Caki2 (cell line): ENCODE measurements around the gene NECAB3. TPM values are rescaled to one million over a fixed set of nuclear protein-coding genes. Genes with fewer than 3 reads are reported as not detected.

ENCODE experiments used
- DNase-seq: peaks from one replicate; pipeline ENCODE4 v3.0.0-alpha.2; 2015; ENCODE audit warnings: low read depth
- in situ Hi-C: cut with HindIII; loops from 2 replicates; pipeline ENCODE4 v1.10.0; 2016; ENCODE audit warnings: low sequenced_read_pairs, low pct_unique_long_range_greater_than_20kb, mixed read lengths
- total RNA-seq: library from RNA; depleted of rRNA; stranded (reverse); fragments of >200 nt; shearing (Covaris generic); gene quantifications from 2 replicates; pipeline ENCODE4 v1.2.3, GENCODE V29; 2014; ENCODE audit warnings: low replicate concordance

NECAB3 gene
- total RNA-seq, 1 experiment from 2014 or later, result 96.4 TPM

DNA sequence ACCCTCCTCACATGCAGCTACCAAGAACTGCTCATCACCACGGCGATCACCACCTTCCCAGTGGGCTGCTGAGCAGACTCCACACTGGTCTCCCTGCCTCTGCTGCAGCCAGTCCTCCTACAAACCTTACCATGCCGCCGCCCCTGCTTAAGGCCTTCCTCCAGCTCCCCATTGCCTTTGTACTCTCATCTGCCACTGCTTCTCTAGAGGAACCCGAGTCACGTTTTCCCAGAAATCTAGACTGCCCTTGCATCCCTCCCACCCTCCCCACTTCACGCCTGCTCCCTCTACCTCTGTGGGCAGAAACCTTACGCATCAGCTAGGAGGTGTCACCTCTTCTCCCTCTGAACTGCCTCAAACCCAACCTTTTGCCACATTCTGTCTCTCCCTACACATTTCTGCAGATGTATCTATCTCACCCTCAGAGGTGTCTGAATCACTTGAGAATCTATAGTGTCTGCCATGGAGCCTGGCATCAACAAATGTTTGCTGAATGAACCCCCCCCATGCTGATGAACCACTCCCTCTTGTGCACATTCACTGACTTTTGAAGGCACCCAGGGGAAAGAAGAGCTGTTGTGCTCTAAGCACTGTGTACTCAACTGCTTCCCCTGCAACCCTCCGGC, 7.6 kb upstream of the NECAB3 start:
- in situ Hi-C loops, result no loop called here
- DNase-seq, result no peak

DNA sequence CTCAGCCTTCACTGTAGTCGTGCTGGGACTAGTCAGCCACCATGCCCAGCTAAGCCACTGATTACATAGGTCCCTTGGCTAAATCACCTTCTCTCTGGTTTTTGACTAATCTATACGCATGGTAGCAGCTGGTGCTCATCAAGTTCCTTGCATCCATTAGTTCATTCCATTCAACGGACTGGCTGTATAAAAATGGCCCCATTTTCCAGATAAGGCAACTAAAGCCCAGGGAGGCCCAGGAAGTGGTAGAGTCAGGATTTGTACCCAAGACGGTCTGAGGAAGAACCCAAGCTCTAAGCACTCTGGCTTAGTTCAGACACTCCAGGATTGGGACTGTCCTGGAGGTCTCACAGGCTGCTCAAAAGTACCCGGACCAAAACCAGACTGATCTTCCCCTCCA, 7.1 kb upstream of the NECAB3 start:
- DNase-seq, result no peak
- in situ Hi-C loops, result no loop called here

DNA sequence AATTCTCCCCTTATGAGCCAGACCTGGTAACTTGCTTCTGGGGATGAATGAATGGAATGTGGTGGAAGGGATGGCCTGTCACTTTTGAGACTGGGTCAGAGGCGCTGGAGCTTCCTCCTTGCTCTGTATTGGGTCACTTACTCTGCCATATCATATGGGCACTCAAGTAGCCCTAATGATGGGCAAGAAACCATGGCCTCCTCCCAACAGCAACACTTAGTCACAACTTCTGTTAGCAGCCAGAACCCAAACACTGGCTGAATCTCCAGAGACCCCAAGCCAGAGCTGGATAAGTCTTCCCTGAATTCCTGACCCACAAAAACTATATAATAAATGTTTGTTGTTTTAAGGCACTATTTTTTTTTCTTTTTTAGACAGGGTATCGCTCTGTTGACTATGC, 6.5 kb upstream of the NECAB3 start:
- in situ Hi-C loops, result no loop called here

DNA sequence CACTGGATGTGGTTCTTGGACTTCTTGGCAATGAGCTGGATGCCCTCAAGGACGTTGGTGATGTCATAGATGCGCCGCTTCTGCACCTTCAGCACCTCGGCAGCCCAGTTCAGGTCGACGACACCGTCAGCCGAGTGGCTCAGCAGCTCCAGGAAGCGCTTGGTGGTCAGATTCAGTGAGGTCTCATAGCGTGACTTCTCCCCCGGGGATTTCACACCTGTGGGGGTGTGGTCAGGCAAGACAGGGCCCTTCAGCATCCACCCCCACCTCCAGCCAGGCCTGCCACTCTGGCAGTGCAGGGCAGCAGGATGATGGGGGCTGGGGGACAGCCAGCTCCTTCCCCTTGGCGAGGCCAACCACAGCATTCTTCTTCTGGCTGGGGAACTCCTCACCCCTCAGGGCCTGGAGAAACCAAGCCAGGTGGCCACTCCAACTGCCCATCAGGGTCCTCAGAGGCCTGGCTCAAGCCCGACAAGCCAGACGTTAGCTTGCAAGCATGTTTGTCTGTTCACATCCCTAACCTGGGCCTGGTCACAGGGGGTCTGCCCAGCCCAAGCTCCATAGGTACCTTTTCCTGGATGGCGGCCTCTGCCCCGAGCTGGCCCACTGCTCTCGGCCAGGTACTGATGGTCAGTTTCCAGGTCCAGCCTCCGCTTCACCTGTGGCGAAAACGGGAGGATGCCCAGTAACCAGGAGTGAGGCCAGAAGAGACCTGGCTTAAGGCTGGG, 5.7 kb upstream of the NECAB3 start:
- in situ Hi-C loops, result no loop called here
- DNase-seq, result no peak

More for the DNA sequence above, 6.5 kb upstream of the NECAB3 start:
- DNase-seq, result no peak

- in situ Hi-C loops, result no loop called here
- no peak for DNase-seq
These were observed 3.9 kb upstream of the NECAB3 start for GRCh38 chr20:33677991-33678702.

- no peak for DNase-seq
- in situ Hi-C loops, result no loop called here
These were observed 2.7 kb upstream of the NECAB3 start for GRCh38 chr20:33676652-33677645.

DNA sequence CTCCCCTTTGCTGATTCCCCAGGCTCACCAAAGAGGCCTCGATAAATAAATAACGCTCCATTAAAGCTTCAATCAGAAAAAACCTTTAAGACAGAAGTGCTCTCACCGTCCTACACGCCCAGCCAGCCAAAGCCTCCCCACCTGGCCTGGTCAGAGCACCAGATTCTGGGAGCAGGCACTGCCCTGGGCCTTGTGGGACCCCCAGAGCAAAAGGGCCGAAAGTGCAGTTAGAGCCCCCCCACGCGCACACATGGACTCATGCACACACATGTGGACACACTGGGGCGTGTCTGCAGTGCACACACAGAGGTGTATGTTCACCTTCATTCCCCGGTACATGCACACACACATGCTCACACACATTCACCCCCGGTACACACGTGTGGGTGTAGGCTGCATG, 1.9 kb upstream of the NECAB3 start:
- DNase-seq, result no peak
- in situ Hi-C loops, result no loop called here

DNA sequence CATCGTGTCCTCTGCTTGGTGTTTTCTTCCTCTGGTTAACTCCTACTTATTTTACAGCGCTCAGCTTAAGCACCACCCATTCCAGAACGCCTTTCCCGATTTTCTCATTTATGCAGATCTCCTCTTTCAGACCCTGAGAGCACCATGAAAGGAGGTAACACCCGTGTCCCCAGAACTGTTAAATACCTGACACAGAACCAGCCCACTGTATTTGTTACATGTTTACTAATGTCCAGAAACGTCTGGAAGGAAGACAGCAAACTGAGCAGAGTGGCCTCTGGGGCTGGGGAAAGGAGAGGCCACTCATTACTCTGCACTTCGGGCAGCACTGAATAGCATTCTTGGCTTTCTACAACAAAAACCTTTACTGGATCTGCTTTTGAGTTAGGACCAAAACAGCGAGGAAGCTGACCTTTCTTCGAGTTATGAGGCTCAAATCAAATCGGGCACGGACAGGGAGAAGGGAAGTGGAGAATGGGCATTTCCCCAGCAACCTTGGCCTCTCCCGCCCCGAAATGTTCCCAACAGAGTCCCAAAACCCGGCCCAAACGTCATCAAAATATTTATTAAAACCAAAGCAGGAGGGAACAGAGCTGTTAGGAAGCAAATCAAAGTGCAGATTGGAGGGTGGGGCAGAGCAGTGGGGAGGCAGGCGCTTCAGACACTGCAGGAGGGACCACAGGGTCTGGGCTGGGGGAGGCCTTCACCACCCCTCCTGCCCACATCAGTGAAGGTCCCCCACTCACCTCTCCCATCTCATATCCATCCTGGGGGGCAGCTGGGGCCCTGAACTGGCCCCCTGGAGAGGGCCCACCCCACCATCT, 1.1 kb upstream of the NECAB3 start:
- DNase-seq, result no peak

GRCh38 chr20:33673410-33674293, 576 bp downstream of the NECAB3 start:
- in situ Hi-C loops, result no loop called here

More for the DNA sequence above, 1.1 kb upstream of the NECAB3 start:
- in situ Hi-C loops, result no loop called here

DNA sequence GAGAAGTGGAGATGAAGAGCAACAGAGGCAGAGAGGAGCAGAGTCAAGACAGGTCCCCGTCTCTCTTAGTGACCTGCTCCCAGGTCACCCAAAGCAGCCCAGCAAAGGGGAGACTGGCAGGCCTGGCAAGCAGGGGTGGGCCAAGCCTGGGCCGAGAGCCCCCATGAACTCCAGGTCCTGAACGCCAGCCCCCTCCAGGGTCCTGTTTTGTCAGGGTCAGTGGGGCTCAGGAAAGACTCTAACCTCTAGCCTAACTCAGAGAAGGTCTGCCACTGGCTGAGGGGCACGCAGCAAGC, 1.2 kb downstream of the NECAB3 start:
- no peak for DNase-seq

More at GRCh38 chr20:33673410-33674293, 576 bp downstream of the NECAB3 start:
- DNase-seq, result no peak

DNA sequence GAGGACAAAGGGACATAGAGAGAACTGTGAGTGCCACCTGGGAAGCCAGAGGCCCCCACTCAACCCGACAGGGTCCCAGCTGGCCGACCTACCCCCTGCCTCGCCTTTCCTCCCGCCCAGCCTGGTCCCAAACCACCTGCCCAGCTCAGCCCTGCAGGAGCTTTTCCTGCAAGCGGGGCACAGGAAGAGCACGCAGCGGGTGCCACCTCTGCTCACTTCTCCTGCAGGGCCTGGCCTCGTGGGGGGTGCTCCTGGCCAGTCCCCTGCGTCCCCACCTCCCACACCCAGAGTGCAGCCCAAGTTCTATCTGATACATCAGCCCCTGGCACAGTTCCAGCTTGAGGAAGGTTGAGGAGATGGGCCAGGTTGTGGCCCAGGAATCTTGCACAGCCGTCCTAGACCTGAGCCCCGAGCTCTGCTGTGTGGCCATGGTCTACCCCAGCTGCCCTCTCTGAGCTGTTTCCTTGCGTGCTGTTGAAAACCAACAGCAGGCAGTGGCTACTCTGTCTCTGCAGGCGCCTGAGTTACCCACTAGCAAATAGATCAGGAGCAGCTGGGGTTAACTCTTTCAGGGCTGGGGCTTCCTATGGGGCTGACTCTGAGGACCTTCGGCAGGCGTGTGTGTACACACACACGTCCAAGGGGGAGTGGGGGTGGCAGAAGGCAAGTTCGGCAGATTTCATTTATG, 1.7 kb downstream of the NECAB3 start:
- in situ Hi-C loops, result no loop called here

More for the DNA sequence above, 1.2 kb downstream of the NECAB3 start:
- in situ Hi-C loops, result no loop called here

DNA sequence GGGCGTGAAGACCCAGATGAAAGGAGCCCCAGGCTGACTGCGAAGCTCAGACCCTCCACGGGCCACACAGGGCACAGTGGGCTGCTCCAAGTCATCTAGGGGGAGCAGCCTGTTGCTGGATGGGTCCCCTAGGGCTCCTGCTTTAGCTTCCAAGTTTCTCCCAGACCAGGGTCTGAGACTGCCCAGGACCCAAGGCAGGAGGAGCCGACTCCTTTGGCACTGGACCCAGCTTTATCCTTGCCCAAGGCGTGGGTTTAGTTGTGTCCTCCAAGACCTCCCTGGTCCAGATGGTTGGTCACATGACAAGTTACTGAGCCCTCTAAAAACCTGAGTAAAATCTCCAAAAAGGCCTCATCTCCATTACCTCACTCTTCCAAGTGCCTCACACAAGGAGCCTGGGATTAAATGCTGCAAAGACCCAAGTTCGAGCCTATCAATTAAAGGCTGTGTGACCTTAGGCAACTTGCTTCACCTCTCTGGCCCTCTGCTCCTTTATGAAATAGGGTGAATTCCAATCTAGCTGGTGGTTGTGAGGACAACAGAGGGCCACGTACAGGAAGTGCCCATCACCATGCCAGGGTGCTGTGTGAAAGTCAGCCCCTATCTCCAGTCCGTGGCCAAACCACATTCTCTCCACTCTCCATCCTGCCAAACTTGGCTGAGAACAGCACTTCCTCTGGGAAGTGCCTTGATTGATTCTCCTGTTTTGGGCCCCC, 2.5 kb downstream of the NECAB3 start:
- in situ Hi-C loops, result no loop called here
- no peak for DNase-seq

More for the DNA sequence above, 1.7 kb downstream of the NECAB3 start:
- no peak for DNase-seq

DNA sequence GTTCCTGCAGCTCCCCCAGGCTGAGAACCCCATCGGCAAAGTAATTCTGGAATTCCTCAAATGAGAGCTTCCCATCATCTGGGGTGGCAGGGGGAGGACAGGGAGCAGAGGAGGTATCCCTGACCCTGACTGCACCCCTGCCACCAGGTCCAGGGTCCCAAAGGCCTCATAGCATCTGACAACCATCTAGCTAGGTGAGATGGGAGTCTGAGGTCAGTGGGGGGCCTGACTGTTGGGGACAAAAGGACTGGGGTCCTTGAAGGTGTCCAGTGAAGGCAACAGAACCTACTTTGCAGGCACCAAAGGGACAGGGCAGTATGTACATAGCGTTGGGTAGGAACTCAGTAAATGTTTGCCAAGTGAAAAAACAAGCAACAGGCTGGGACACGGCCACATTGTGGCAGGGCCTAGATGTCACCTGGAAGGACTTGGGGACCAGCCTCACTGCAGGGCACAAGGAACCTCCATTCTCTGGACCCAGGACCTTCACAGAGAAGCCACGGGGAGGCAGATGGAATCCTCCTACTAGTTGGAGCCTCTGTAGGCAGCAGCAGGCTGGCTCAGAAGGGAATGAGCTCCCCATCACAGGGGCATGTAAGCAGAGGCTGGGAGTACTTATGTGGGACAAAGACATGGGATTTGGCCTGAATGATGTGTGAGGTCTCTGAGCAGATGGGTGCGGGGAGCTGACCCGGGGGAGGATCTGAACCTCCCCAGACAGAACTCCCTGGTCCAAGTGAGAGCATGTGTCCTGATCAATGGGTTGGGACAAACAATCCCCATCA, 3.3 kb downstream of the NECAB3 start:
- no peak for DNase-seq
- in situ Hi-C loops, result no loop called here

GRCh38 chr20:33669873-33670640, 4.2 kb downstream of the NECAB3 start:
- in situ Hi-C loops, result no loop called here
- DNase-seq, result no peak
